ENCODE measurements around the gene DLX4. TPM values are rescaled to one million over a fixed set of nuclear protein-coding genes. Genes with fewer than 3 reads are reported as not detected.

DLX4 gene
- total and polyA plus RNA-seq, 2 experiments from 2014 or later, result 0.60 to 1.3 TPM

- TF ChIP-seq, protein P1, sequence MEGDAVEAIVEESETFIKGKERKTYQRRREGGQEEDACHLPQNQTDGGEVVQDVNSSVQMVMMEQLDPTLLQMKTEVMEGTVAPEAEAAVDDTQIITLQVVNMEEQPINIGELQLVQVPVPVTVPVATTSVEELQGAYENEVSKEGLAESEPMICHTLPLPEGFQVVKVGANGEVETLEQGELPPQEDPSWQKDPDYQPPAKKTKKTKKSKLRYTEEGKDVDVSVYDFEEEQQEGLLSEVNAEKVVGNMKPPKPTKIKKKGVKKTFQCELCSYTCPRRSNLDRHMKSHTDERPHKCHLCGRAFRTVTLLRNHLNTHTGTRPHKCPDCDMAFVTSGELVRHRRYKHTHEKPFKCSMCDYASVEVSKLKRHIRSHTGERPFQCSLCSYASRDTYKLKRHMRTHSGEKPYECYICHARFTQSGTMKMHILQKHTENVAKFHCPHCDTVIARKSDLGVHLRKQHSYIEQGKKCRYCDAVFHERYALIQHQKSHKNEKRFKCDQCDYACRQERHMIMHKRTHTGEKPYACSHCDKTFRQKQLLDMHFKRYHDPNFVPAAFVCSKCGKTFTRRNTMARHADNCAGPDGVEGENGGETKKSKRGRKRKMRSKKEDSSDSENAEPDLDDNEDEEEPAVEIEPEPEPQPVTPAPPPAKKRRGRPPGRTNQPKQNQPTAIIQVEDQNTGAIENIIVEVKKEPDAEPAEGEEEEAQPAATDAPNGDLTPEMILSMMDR (IDR thresholded peaks at IDR 0.05; ENCODE audit: low read depth, low read length), result no peak
Observed at GRCh38 chr17:50009282-50009681, 40.3 kb downstream of the DLX4 start.

GRCh38 chr17:50013079-50013478, 44.1 kb downstream of the DLX4 start:
- Histone ChIP-seq H3K27me3 (peaks cover 35% of the 10 kb centered on the region), H3K36me3 (no peaks in the 10 kb centered on the region), H3K27ac (no peak overlapping the region), H3K9me3 (ENCODE audit: low read depth) (no peaks in the 10 kb centered on the region), H3K4me3 (no peak overlapping the region), H3K4me1 (ENCODE audit: low read depth) (no peaks in the 10 kb centered on the region)
- no peak for DNase-seq (ENCODE audit: low read depth in 1 of 2, low spot score in 1 of 2)
- TF ChIP-seq, protein P1 (IDR thresholded peaks at IDR 0.05; ENCODE audit: low read depth, low read length), result no peak

More at GRCh38 chr17:50009282-50009681, 40.3 kb downstream of the DLX4 start:
- DNase-seq (ENCODE audit: low read depth in 1 of 2, low spot score in 1 of 2), result no peak
- Histone ChIP-seq H3K4me3 (no peak overlapping the region), H3K27ac (no peak overlapping the region), H3K4me1 (ENCODE audit: low read depth) (no peaks in the 10 kb centered on the region), H3K36me3 (no peaks in the 10 kb centered on the region), H3K27me3 (peaks cover 51% of the 10 kb centered on the region), H3K9me3 (ENCODE audit: low read depth) (no peaks in the 10 kb centered on the region)

DNA sequence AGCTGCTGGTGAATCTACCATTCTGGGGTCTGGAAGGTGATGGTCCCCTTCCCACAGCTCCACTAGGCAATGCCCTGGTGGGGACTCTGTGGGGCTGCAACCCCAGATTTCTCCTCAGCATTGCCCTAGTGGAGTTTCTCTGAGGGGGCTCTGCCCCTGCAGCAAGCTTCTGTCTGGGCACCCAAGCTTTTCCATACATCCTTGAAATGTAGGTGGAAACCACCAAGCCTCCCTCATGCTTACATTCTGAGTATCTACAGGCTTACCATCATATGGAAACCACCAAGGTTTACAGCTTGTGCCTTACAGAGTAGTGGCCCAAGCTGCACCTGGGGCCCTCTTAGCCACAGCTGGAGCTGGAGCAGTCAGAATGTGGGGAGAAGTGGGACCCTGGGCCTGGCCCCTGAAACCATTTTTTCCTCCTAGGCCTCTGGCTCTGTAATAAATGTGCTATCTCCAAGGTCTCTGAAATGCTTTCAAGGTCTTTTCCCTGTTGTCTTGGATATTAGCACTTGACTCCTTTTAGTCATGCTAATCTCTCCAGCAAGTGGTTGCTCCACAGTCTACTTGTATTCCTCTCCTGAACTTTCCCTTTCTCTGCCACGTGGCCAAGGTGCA, 45.6 kb downstream of the DLX4 start:
- Histone ChIP-seq H3K4me1 (ENCODE audit: low read depth) (no peaks in the 10 kb centered on the region), H3K27me3 (peaks cover 22% of the 10 kb centered on the region), H3K9me3 (ENCODE audit: low read depth) (no peaks in the 10 kb centered on the region), H3K36me3 (no peaks in the 10 kb centered on the region), H3K4me3 (no peak overlapping the region), H3K27ac (no peak overlapping the region)
- no peak for DNase-seq (ENCODE audit: low read depth in 1 of 2, low spot score in 1 of 2)
- TF ChIP-seq, protein P1 (IDR thresholded peaks at IDR 0.05; ENCODE audit: low read depth, low read length), result no peak

DNA sequence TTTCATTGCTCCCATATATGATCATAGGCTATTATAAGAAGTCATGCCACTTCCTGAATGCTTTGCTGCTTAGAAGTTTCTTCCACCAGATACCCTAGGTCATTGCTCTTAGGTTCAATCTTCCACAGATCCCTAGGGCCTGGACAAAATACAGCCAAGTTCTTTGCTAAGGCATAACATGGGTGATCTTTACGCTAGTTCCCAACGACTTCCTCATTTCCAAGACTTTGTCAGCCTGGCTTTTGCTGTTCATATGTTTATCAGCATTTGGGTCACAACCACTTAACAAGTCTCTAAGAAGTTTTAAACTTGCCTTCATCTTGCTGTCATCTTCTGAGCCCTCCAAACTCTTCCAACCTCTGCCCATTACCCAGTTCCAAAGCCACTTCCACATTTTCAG, 46.2 kb downstream of the DLX4 start:
- no peaks in the 10 kb centered on the region for H3K36me3 ChIP-seq
- H3K4me3 ChIP-seq, result no peak overlapping the region
- no peaks in the 10 kb centered on the region for H3K4me1 ChIP-seq (ENCODE audit: low read depth)
- DNase-seq (ENCODE audit: low read depth in 1 of 2, low spot score in 1 of 2), result no peak
- TF ChIP-seq, protein P1 (IDR thresholded peaks at IDR 0.05; ENCODE audit: low read depth, low read length), result no peak
- H3K27ac ChIP-seq, result no peak overlapping the region
- H3K27me3 ChIP-seq, result peaks cover 20% of the 10 kb centered on the region
- no peaks in the 10 kb centered on the region for H3K9me3 ChIP-seq (ENCODE audit: low read depth)

DNA sequence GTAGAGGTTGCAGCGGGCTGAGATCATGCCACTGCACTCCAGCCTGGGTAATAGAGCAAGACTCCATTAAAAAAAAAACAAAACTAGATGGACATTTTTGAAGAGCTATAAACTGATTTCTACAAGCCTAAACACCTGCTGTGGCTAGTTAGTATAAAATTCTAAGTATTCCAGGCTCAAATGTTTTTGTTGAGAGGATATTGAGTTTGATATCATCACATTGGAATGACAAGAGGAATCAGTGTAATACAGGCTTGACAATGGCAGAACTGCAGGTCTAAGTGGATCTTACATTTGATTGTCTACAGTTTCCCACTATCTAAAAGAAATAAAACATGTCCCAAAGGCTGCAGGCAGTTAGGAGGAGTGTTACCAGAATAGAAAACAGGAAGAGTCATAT, 49.9 kb downstream of the DLX4 start:
- DNase-seq (ENCODE audit: low read depth in 1 of 2, low spot score in 1 of 2), result no peak
- Histone ChIP-seq H3K4me3 (no peak overlapping the region), H3K9me3 (ENCODE audit: low read depth) (no peaks in the 10 kb centered on the region), H3K27ac (no peak overlapping the region), H3K4me1 (ENCODE audit: low read depth) (peaks cover 5% of the 10 kb centered on the region), H3K27me3 (no peaks in the 10 kb centered on the region), H3K36me3 (no peaks in the 10 kb centered on the region)
- TF ChIP-seq, protein P1 (IDR thresholded peaks at IDR 0.05; ENCODE audit: low read depth, low read length), result no peak
